ENCODE results near the gene RMND5B. TPM values are rescaled to one million over a fixed set of nuclear protein-coding genes. Genes with fewer than 3 reads are reported as not detected.
A peak's percentile ranks its signal among the peaks of the same experiment; 100 is the strongest.

RMND5B gene
- total and polyA plus RNA-seq, 2 of the 13 experiments (the other 11 are each of a cell fraction or from before 2014, with no cell fraction given) = 18.6 to 20.4 TPM

- CTCF ChIA-PET (ENCODE audit: low intra/inter-chr PET ratio, low total read pairs) = no interaction called here
- FAIRE-seq = no peak
- 17% methylated on average over 10 of the region's 28 CpGs for WGBS (ENCODE audit: low lambda C conversion rate)
- no TSS peak for BruUV-seq (replicated peaks)
- POLR2A ChIA-PET = no interaction called here
- Histone ChIP-seq H3K4me3 (replicated peaks in 1 of 3; ENCODE audit: insufficient read depth in 1 of 3, low read depth in 2 of 3, low read length in 3 of 3) (peak overlapping the region in 1 of 3 experiments; percentile 46; a peak in 1 of 6 replicates), H3K9me3 (ENCODE audit: low read length) (no peaks in the 10 kb centered on the region), H4K20me1 (ENCODE audit: insufficient read depth, low read length) (no peaks in the 10 kb centered on the region), H3K36me3 (replicated peaks in 1 of 2; ENCODE audit: control insufficient read depth in 1 of 2, insufficient read depth in 2 of 2, low read length in 2 of 2) (no peaks in the 10 kb centered on the region), H3K9ac (ENCODE audit: insufficient read depth, low read depth, low read length) (no peak overlapping the region), H2AFZ (ENCODE audit: low read length) (no peak overlapping the region), H3K4me2 (ENCODE audit: low read depth, low read length) (no peak overlapping the region), H3K4me1 (ENCODE audit: insufficient read depth, low read length) (peaks cover 15% of the 10 kb centered on the region), H3K79me2 (ENCODE audit: insufficient read depth, low read length) (no peaks in the 10 kb centered on the region), H3K27ac (ENCODE audit: extremely low read length, insufficient read depth, low read length) (no peak overlapping the region), H3K27me3 (ENCODE audit: control insufficient read depth in 1 of 2, insufficient read depth in 2 of 2, low read length in 2 of 2) (peaks cover 10 to 72% of the 10 kb centered on the region in 2 experiments)
- 0 out of 2 replicates have a peak, but pooled peaks have one; percentile 11 for TF ChIP-seq ZNF629 (CRISPR knock-in tag; conservative IDR thresholded peaks at IDR 0.05)
- no peak for TF ChIP-seq RARA (CRISPR knock-in tag; IDR thresholded peaks at IDR 0.05)
- no peak for TF ChIP-seq MAZ (IDR thresholded peaks at IDR 0.05; ENCODE audit: borderline replicate concordance, low read depth, low read length)
- TF ChIP-seq MAZ (CRISPR knock-in tag; IDR thresholded peaks at IDR 0.05; ENCODE audit: low read depth) = no peak
- TF ChIP-seq EZH2 (conservative IDR thresholded peaks at IDR 0.05; ENCODE audit: low read depth, low read length) = peak; percentile 24; the same call in 1 of the 2 replicates
- no peak for TF ChIP-seq ZNF691 (CRISPR knock-in tag; IDR thresholded peaks at IDR 0.05; ENCODE audit: borderline replicate concordance, low read depth)
- intact Hi-C loops (cut with micrococcal nuclease; ENCODE audit: unreplicated experiment) (no loop called here), in situ Hi-C loops (cut with HindIII; ENCODE audit: extremely low pct_ligation_motif_present, low pct_unique_long_range_greater_than_20kb) (no loop called here)
- no peak for DNase-seq (ENCODE audit: low spot score)
- ATAC-seq = peak; percentile 33
Observed at GRCh38 chr5:178114325-178115135, 16.3 kb upstream of the RMND5B start.

Measured in HepG2 (cell line).